GM10248 (cell line): Measurements from ENCODE around the gene ASB7.

Experiments used
- CTCF ChIA-PET: fragments of 300-600 bp; sonication (Branson Sonifier 250); formaldehyde crosslinking; extraction: SDS; loops from one replicate; lab custom pipeline; 2021; ENCODE audit warnings: antibody characterized with exemption; lab: Yijun Ruan, JAX
- POLR2A ChIA-PET: fragments of 350-650 bp; sonication (Branson Sonifier 250); formaldehyde crosslinking; extraction: SDS; loops from one replicate; lab custom pipeline; 2020; ENCODE audit warnings: antibody characterized with exemption; lab: Yijun Ruan, JAX
- DNase-seq: peaks from one replicate; pipeline ENCODE4 v3.0.0; 2012; ENCODE audit errors: extremely low spot score
- CTCF ChIP-seq: IDR thresholded peaks from 2 replicates; pipeline ENCODE4 v1.5.1; 2012; ENCODE audit warnings: mild to moderate bottlenecking, low read depth; ENCODE audit errors: extremely low read depth, missing control alignments, control extremely low read depth

Gene ASB7

GRCh38 chr15:100602064-100602822, at the start of gene ASB7, which contains the start of gene LINS1:
ASB7 (plus strand) TSS chr15:100602589; CDS start chr15:100612217, 9,628 bp downstream.
LINS1 (minus strand) TSS chr15:100602184; CDS start chr15:100580842, 21,342 bp downstream.
- ChIA-PET POLR2A (no interaction called here), CTCF (interaction anchor here (0.6 to 3.1 kb wide), 5 partner anchors 10 to 405 kb away, joined by 3 to 9 read pairs (median 3); no protein-coding TSS in a partner anchor)
- peak; percentile 97 for DNase-seq
- no peak for TF ChIP-seq CTCF

GRCh38 chr15:100553468-100553867, 48.9 kb upstream of the ASB7 start:
- no peak for TF ChIP-seq CTCF
- DNase-seq: no peak
- ChIA-PET CTCF (no interaction called here), POLR2A (no interaction called here)

GRCh38 chr15:100558771-100559254, 43.6 kb upstream of the ASB7 start:
- TF ChIP-seq CTCF: no peak
- ChIA-PET POLR2A (no interaction called here), CTCF (no interaction called here)
- no peak for DNase-seq

GRCh38 chr15:100559330-100559729, 43.1 kb upstream of the ASB7 start:
- TF ChIP-seq CTCF: no peak
- POLR2A ChIA-PET: no interaction called here
- CTCF ChIA-PET: no interaction called here
- no peak for DNase-seq

- no peak for DNase-seq
- ChIA-PET POLR2A (no interaction called here), CTCF (no interaction called here)
- no peak for TF ChIP-seq CTCF
These were observed 42.1 kb upstream of the ASB7 start for GRCh38 chr15:100560323-100560722.

GRCh38 chr15:100565591-100565990, 36.8 kb upstream of the ASB7 start:
- no peak for DNase-seq
- CTCF ChIA-PET: interaction anchor here (2.7 kb wide), 1 partner anchor 7 kb away, joined by 14 read pairs; no protein-coding TSS in a partner anchor
- no peak for TF ChIP-seq CTCF
- POLR2A ChIA-PET: no interaction called here
